Breast epithelium (tissue), 3 donors: Measurements from ENCODE around the gene MAN2A1.

Experiments
- POLR2A ChIP-seq: fragments of 450-650 bp; IDR thresholded peaks from one replicate; pipeline ENCODE4 v1.6.1; 2016; ENCODE audit warnings: antibody characterized with exemption, mild to moderate bottlenecking, moderate library complexity
- POLR2AphosphoS5 ChIP-seq, 3 donors: sonication (generic); formaldehyde crosslinking; IDR thresholded peaks; one replicate each; pipeline ENCODE4 v1.6.1; 2017; ENCODE audit warnings: antibody characterized with exemption in 3 of 3
- TF ChIP-seq, protein P1 (sequence below), 3 donors: fragments of 450-650 bp; IDR thresholded peaks; one replicate each; pipeline ENCODE4 v1.5.1; 2016 to 2017; ENCODE audit warnings: antibody characterized with exemption in 3 of 3, mild to moderate bottlenecking in 3 of 3, moderate library complexity in 3 of 3

DNA sequence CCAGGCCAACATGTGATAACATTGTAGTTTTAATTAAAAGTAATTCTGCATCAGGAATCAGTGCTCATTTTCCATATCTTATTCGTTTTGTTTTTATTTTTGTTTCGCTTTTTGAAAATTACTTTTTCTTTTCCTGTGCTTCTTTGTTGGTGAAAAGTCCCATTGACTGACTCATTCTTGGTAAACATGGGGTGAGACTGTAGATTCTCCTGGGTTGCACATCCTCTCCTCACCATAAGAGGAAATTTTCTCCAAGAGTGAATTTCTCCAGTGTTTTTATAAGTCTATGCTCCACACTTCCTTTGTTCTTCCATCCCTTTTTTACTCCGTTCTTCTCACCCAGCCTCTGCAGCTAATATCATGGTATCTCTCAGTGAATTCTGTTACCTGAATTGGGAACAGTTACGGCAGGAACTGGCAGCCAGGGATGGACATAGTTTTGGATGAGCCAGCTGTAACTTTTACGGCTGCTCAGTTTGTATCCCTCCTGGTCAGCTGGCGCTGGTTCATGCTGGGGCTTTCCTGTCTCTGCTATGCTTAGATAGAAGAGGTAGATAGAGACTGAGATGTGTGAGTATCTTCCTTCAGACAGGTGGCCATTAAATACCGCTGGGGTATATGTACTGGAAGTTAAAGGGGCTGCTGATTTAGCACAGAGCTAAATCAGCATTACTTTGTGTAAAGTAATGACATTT lies 80.0 kb downstream of the MAN2A1 start:
- TF ChIP-seq, protein P1, sequence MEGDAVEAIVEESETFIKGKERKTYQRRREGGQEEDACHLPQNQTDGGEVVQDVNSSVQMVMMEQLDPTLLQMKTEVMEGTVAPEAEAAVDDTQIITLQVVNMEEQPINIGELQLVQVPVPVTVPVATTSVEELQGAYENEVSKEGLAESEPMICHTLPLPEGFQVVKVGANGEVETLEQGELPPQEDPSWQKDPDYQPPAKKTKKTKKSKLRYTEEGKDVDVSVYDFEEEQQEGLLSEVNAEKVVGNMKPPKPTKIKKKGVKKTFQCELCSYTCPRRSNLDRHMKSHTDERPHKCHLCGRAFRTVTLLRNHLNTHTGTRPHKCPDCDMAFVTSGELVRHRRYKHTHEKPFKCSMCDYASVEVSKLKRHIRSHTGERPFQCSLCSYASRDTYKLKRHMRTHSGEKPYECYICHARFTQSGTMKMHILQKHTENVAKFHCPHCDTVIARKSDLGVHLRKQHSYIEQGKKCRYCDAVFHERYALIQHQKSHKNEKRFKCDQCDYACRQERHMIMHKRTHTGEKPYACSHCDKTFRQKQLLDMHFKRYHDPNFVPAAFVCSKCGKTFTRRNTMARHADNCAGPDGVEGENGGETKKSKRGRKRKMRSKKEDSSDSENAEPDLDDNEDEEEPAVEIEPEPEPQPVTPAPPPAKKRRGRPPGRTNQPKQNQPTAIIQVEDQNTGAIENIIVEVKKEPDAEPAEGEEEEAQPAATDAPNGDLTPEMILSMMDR (IDR thresholded peaks at IDR 0.05): no peak
- TF ChIP-seq POLR2A (no peak), POLR2AphosphoS5 (IDR thresholded peaks at IDR 0.05) (no peak)
